GM12874 (cell line): ENCODE results near the gene C12orf56.

ENCODE experiments used
- TF ChIP-seq, protein P1 (sequence below): IDR thresholded peaks from 2 replicates; pipeline ENCODE4 v1.5.1; 2011; ENCODE audit warnings: low read depth, mild to moderate bottlenecking, control low read depth, low read length, moderate library complexity; ENCODE audit not compliant: insufficient read depth

C12orf56 gene

DNA sequence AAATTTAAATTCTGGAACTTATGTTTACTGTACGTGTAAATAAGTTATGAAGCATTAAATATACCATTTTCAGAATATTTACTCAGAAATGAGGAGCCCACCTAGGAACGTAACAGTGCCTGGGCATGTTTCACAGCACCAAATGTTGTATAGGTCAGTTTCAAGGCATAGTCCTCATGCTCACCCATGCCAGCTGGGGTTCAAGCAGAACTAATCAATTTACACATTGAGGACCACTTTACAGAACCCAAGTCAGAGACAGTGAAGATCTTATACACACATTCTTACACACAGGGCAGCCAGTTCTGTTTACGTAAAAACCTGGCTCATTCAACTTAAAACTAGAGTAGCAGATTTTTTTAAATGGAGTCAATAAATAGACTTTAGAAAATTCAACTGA, 170.5 kb downstream of the C12orf56 start:
- TF ChIP-seq, protein P1, sequence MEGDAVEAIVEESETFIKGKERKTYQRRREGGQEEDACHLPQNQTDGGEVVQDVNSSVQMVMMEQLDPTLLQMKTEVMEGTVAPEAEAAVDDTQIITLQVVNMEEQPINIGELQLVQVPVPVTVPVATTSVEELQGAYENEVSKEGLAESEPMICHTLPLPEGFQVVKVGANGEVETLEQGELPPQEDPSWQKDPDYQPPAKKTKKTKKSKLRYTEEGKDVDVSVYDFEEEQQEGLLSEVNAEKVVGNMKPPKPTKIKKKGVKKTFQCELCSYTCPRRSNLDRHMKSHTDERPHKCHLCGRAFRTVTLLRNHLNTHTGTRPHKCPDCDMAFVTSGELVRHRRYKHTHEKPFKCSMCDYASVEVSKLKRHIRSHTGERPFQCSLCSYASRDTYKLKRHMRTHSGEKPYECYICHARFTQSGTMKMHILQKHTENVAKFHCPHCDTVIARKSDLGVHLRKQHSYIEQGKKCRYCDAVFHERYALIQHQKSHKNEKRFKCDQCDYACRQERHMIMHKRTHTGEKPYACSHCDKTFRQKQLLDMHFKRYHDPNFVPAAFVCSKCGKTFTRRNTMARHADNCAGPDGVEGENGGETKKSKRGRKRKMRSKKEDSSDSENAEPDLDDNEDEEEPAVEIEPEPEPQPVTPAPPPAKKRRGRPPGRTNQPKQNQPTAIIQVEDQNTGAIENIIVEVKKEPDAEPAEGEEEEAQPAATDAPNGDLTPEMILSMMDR: no peak

- TF ChIP-seq, protein P1: no peak
Measured at GRCh38 chr12:64219145-64219544, 171.4 kb downstream of the C12orf56 start.

DNA sequence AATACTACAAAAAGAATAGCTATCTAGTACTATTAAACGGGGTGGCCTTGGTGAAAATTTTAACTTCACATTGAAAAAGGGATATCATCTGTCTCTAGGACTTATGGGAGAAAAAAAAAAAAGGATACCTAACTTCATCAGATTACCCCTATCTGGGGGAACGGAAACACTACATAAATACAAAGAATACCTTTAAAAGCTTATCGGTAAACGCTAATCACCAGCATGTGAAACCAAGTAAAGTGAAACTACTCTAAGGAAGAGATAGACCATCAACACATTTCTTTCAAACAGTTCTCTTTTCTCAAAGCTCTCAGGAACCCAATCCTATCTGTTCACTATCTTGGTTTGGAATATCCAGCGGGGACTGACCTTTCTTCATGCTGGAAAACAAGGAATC, 172.0 kb downstream of the C12orf56 start:
- TF ChIP-seq, protein P1: no peak

DNA sequence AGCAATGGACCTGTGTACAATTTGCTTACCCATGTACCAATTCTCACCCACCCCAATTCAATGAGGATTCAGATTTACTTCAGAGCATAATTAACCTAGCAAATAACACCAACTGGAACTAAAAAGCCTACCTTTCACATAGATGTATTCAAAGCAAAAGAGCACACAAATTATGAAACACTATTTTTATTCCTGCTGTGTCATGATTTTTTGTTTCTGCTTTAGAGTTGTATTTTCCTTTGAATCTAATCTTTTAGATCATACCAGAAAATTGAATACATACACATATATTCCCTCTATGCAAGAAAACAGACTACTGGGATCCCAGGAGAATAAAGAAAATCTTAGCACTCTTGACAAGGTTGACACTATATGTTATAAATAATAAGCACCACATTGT, 174.3 kb downstream of the C12orf56 start:
- TF ChIP-seq, protein P1: no peak
